ENCODE results near the gene CTTNBP2.

Gene CTTNBP2

GRCh38 chr7:117665368-117665767, 207.9 kb downstream of the CTTNBP2 start:
- TF ChIP-seq POLR2AphosphoS5 (IDR thresholded peaks at IDR 0.05; ENCODE audit: low read depth, low read length) (no peak), PAX5 (IDR thresholded peaks at IDR 0.05; ENCODE audit: insufficient read depth, low read length, severe bottlenecking) (no peak)
- no peak for FAIRE-seq
- no peak for DNase-seq (ENCODE audit: insufficient read length, low spot score)

GRCh38 chr7:117664047-117664446, 209.2 kb downstream of the CTTNBP2 start:
- TF ChIP-seq POLR2AphosphoS5 (IDR thresholded peaks at IDR 0.05; ENCODE audit: low read depth, low read length) (no peak), PAX5 (IDR thresholded peaks at IDR 0.05; ENCODE audit: insufficient read depth, low read length, severe bottlenecking) (no peak), TAF1 (IDR thresholded peaks at IDR 0.05; ENCODE audit: low read depth, low read length) (no peak), POU2F2 (IDR thresholded peaks at IDR 0.05; ENCODE audit: low read depth, low read length) (no peak), SPI1 (IDR thresholded peaks at IDR 0.05; ENCODE audit: low read depth, low read length) (no peak), POLR2A (IDR thresholded peaks at IDR 0.05; ENCODE audit: low read depth, low read length) (no peak)
- DNase-seq (ENCODE audit: insufficient read length, low spot score) (no peak), FAIRE-seq (no peak)

- no peak for TF ChIP-seq POLR2AphosphoS5 (IDR thresholded peaks at IDR 0.05; ENCODE audit: low read depth, low read length)
- no peak for TF ChIP-seq SPI1 (IDR thresholded peaks at IDR 0.05; ENCODE audit: low read depth, low read length)
- TF ChIP-seq POLR2A (IDR thresholded peaks at IDR 0.05; ENCODE audit: low read depth, low read length), result no peak
- TF ChIP-seq POU2F2 (IDR thresholded peaks at IDR 0.05; ENCODE audit: low read depth, low read length), result no peak
- no peak for TF ChIP-seq PAX5 (IDR thresholded peaks at IDR 0.05; ENCODE audit: insufficient read depth, low read length, severe bottlenecking)
- no peak for TF ChIP-seq TAF1 (IDR thresholded peaks at IDR 0.05; ENCODE audit: low read depth, low read length)
- FAIRE-seq (no peak), DNase-seq (ENCODE audit: insufficient read length, low spot score) (no peak)
Measured at GRCh38 chr7:117661328-117661727, 211.9 kb downstream of the CTTNBP2 start.

Data from GM12891 (cell line).